ENCODE results near the gene CD300LG.

DNA sequence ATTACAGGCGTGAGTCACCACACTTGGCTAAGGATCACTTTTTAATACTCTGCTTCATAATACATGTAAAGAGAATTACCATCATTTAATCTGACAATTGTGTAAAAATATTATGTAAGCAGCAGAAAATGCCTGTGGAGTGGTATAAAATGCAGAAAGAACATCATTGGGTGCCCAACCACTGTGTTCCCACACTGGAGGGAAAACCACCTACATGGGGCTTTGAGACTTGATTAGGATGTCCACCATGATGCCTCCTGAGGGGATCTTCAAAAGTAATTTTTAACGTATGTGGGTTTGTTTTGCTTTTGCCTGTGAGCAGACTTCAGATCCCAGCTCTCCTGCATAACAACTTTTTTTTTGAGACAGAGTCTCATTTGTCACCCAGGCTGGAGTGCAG lies 47.9 kb upstream of the CD300LG start:
- TF ChIP-seq, protein P1, sequence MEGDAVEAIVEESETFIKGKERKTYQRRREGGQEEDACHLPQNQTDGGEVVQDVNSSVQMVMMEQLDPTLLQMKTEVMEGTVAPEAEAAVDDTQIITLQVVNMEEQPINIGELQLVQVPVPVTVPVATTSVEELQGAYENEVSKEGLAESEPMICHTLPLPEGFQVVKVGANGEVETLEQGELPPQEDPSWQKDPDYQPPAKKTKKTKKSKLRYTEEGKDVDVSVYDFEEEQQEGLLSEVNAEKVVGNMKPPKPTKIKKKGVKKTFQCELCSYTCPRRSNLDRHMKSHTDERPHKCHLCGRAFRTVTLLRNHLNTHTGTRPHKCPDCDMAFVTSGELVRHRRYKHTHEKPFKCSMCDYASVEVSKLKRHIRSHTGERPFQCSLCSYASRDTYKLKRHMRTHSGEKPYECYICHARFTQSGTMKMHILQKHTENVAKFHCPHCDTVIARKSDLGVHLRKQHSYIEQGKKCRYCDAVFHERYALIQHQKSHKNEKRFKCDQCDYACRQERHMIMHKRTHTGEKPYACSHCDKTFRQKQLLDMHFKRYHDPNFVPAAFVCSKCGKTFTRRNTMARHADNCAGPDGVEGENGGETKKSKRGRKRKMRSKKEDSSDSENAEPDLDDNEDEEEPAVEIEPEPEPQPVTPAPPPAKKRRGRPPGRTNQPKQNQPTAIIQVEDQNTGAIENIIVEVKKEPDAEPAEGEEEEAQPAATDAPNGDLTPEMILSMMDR (IDR thresholded peaks at IDR 0.05), result no peak
- TF ChIP-seq ZFX (IDR thresholded peaks at IDR 0.05; ENCODE audit: borderline replicate concordance), result no peak

All from 22Rv1 (cell line).